Upper lobe of left lung (tissue), 4 donors: ENCODE measurements around the gene SMIM14.

Experiments used
- CTCF ChIP-seq, 6 experiments: fragments of 450-650 bp in 4 of 6; fragments of 200-600 bp in 2 of 6; sonication (generic) in 2 of 6; IDR thresholded peaks; one replicate each; pipeline ENCODE4 v1.5.1; 2016 to 2019; ENCODE audit warnings: antibody characterized with exemption in 6 of 6
- POLR2A ChIP-seq, 4 donors: fragments of 450-650 bp; IDR thresholded peaks; one replicate each; pipeline ENCODE4 v1.5.1; 2016 to 2017; ENCODE audit warnings: antibody characterized with exemption in 4 of 4, mild to moderate bottlenecking in 2 of 4

GRCh38 chr4:39574946-39575345 lies 63.7 kb downstream of the SMIM14 start:
- TF ChIP-seq CTCF (IDR thresholded peaks at IDR 0.05) (no peak), POLR2A (IDR thresholded peaks at IDR 0.05) (no peak)
